ENCODE measurements around the gene MBIP.

MBIP gene

DNA sequence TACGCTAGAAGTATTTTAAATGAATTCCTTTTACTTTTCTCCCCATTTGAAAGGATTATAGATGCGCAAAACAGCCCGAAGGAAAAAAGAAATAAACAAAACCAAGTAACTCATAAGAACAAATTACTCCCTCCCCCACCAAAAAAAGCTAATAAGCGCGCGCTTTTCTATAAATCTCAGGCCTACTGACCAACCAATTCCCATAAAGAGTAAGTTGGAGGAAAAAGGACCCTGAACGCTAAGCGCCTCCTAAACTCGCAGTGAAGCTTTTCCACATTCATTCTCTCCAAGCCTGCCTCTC is 588 bp downstream of the MBIP start:
- H3K27ac ChIP-seq (replicated peaks) = peak overlapping the region; percentile 80
- peak overlapping the region; percentile 67 for H3K4me3 ChIP-seq (replicated peaks; ENCODE audit: insufficient read depth, low read length)
- DNase-seq (ENCODE audit: low read depth in 1 of 2, low spot score in 1 of 2) = no peak
- no peaks in the 10 kb centered on the region for H3K27me3 ChIP-seq (ENCODE audit: insufficient read depth, poor library complexity, severe bottlenecking)
- TF ChIP-seq SPI1 (IDR thresholded peaks at IDR 0.05; ENCODE audit: borderline replicate concordance, low read depth) = no peak
- no peak for TF ChIP-seq GABPA (IDR thresholded peaks at IDR 0.05; ENCODE audit: low read depth)
- TF ChIP-seq POLR2AphosphoS5 (IDR thresholded peaks at IDR 0.05; ENCODE audit: low read depth) = no peak
- TF ChIP-seq, protein P1, sequence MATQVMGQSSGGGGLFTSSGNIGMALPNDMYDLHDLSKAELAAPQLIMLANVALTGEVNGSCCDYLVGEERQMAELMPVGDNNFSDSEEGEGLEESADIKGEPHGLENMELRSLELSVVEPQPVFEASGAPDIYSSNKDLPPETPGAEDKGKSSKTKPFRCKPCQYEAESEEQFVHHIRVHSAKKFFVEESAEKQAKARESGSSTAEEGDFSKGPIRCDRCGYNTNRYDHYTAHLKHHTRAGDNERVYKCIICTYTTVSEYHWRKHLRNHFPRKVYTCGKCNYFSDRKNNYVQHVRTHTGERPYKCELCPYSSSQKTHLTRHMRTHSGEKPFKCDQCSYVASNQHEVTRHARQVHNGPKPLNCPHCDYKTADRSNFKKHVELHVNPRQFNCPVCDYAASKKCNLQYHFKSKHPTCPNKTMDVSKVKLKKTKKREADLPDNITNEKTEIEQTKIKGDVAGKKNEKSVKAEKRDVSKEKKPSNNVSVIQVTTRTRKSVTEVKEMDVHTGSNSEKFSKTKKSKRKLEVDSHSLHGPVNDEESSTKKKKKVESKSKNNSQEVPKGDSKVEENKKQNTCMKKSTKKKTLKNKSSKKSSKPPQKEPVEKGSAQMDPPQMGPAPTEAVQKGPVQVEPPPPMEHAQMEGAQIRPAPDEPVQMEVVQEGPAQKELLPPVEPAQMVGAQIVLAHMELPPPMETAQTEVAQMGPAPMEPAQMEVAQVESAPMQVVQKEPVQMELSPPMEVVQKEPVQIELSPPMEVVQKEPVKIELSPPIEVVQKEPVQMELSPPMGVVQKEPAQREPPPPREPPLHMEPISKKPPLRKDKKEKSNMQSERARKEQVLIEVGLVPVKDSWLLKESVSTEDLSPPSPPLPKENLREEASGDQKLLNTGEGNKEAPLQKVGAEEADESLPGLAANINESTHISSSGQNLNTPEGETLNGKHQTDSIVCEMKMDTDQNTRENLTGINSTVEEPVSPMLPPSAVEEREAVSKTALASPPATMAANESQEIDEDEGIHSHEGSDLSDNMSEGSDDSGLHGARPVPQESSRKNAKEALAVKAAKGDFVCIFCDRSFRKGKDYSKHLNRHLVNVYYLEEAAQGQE (IDR thresholded peaks at IDR 0.05; ENCODE audit: insufficient replicate concordance, low read depth) = no peak
- TF ChIP-seq, protein P2, sequence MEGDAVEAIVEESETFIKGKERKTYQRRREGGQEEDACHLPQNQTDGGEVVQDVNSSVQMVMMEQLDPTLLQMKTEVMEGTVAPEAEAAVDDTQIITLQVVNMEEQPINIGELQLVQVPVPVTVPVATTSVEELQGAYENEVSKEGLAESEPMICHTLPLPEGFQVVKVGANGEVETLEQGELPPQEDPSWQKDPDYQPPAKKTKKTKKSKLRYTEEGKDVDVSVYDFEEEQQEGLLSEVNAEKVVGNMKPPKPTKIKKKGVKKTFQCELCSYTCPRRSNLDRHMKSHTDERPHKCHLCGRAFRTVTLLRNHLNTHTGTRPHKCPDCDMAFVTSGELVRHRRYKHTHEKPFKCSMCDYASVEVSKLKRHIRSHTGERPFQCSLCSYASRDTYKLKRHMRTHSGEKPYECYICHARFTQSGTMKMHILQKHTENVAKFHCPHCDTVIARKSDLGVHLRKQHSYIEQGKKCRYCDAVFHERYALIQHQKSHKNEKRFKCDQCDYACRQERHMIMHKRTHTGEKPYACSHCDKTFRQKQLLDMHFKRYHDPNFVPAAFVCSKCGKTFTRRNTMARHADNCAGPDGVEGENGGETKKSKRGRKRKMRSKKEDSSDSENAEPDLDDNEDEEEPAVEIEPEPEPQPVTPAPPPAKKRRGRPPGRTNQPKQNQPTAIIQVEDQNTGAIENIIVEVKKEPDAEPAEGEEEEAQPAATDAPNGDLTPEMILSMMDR (IDR thresholded peaks at IDR 0.05; ENCODE audit: insufficient read depth, low read length) = no peak

DNA sequence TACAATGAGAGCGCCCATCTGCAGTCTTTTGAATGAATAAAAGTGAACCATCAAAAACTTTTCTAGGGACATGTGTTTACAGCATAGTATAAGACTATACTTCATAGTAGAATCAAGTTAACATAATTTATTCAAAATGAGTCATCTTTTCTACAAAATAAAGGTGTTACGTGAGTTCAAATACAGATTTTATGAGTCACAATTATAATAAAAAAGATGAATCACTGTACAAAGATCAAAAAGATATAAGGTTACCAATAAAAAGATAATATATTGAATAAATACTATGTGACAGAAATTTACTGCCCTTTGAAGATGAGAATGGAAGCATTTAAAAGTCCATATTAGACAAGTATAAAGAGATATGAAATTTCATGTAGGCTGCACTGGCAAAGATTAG is 2.8 kb downstream of the MBIP start:
- no peak overlapping the region for H3K4me3 ChIP-seq (replicated peaks; ENCODE audit: insufficient read depth, low read length)
- TF ChIP-seq GABPA (IDR thresholded peaks at IDR 0.05; ENCODE audit: low read depth) (no peak), POLR2AphosphoS5 (IDR thresholded peaks at IDR 0.05; ENCODE audit: low read depth) (no peak), SPI1 (IDR thresholded peaks at IDR 0.05; ENCODE audit: borderline replicate concordance, low read depth) (no peak)
- TF ChIP-seq, protein P2 (IDR thresholded peaks at IDR 0.05; ENCODE audit: insufficient read depth, low read length) = no peak
- TF ChIP-seq, protein P1 (IDR thresholded peaks at IDR 0.05; ENCODE audit: insufficient replicate concordance, low read depth) = no peak
- no peaks in the 10 kb centered on the region for H3K27me3 ChIP-seq (ENCODE audit: insufficient read depth, poor library complexity, severe bottlenecking)
- no peak overlapping the region for H3K27ac ChIP-seq (replicated peaks)
- DNase-seq (ENCODE audit: low read depth in 1 of 2, low spot score in 1 of 2) = no peak

DNA sequence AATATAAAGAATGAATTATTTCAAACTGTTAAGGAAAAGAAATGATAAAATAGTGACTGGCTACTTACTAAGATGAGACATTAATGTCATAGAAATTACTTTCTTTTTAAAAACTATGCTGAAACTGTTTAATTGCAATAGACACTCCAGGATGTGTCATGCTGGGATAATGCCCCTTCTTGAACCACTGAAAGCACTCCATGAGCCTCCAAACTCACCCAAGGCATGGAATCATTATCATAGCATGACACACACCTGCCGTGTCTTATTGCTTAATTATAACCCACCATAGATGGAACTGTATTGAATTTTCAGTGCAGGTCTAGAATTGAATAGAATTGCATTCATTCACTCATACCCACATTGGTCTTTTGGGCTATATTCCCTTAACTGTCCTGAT is 4.3 kb downstream of the MBIP start:
- TF ChIP-seq POLR2AphosphoS5 (IDR thresholded peaks at IDR 0.05; ENCODE audit: low read depth) (no peak), GABPA (IDR thresholded peaks at IDR 0.05; ENCODE audit: low read depth) (no peak), SPI1 (IDR thresholded peaks at IDR 0.05; ENCODE audit: borderline replicate concordance, low read depth) (no peak)
- TF ChIP-seq, protein P1 (IDR thresholded peaks at IDR 0.05; ENCODE audit: insufficient replicate concordance, low read depth) = no peak
- TF ChIP-seq, protein P2 (IDR thresholded peaks at IDR 0.05; ENCODE audit: insufficient read depth, low read length) = no peak

More for the DNA sequence above, 4.3 kb downstream of the MBIP start:
- no peaks in the 10 kb centered on the region for H3K27me3 ChIP-seq (ENCODE audit: insufficient read depth, poor library complexity, severe bottlenecking)
- H3K27ac ChIP-seq (replicated peaks) = no peak overlapping the region
- H3K4me3 ChIP-seq (replicated peaks; ENCODE audit: insufficient read depth, low read length) = no peak overlapping the region
- no peak for DNase-seq (ENCODE audit: low read depth in 1 of 2, low spot score in 1 of 2)
